HG02943 (cell line): ENCODE measurements around the gene ABCC4.

ENCODE experiments used
- ATAC-seq: cut with Tn5 transposase; IDR thresholded peaks from one replicate; pipeline ENCODE4 v1.9.1; 2021; ENCODE audit warnings: mild to moderate bottlenecking, low read depth, moderate library complexity; ENCODE audit not compliant: unreplicated experiment

The ABCC4 gene

DNA sequence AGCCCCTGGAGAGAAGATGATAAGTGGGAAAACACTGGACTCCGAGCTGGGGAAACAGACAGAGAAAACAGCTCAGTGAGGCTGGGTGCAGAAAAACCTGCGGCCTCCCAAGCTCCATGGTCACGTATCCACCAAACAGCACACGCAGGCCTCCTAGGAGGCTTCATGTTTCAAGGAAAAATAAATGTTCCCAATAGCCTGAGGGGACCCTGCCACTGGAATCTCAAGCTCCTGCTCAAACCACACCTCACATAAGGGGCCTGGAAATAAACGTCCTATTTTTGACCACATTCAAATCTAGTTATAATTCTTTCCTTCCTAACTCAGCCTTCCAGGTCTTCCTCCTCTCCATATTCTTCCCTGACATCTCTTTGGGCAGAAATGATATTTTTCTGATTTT lies 225.7 kb downstream of the ABCC4 start:
- no peak for ATAC-seq

DNA sequence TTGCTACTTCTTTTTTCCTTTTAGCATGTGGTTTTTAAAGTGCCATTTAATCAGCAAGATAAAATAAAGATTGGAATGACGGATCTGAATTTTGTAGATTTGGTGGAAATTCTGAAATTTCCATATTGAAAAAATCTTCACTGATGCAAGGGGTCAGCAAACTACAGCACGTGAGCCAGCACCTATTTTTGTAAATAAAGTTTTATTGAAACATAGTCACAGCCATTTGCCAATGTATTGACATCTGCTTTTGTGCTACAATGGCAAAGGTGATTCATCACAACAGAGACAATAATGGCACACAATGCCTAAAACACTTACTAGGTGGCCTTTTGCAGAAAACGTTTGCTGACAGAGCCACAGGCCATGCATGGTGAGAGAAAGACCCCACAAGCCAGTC lies 226.4 kb downstream of the ABCC4 start:
- ATAC-seq = no peak

DNA sequence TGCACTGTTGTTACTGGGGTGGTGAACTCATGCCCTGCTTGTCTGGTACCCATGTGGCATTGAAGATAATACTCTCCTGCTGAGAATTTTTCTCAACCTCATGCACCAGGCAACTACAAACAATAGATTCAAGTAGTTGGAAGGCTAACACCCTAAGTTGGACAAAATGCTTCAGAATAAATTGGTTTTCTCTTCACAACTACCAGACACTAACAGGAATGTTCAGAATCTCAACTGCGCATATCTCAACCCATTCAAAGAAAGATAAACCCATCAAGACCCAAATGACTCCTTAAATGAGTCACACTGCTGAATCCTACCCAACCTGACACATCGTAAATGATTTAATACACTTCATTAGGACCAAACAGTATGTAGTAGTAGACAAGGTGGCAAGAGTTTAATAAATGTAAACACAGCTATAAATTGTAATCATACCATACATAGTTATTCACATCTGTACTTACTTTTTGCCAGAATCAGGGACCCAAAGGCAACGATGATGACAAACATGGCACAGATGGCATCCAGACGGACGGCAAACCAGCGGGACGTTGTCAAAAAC lies 227.4 kb downstream of the ABCC4 start:
- ATAC-seq = no peak

DNA sequence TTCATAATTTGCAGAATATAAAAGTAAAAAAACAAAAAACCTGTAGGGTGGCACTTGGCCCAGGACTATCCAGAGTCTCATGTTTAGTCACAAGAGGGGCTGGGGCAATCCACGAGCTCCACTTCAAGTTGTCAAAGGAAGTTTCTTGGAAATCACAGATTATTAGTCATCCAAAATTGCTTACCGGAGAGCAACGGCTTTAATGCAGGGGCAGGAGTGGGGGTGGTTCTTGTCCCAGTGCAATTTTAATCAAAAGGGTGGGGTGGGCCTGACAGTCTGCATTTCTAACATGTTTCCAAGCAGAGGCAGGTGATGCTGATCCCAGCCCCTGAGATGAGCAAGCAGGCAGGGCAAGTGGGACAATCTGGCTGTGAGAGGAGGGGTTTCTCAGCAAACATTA lies 233.9 kb downstream of the ABCC4 start:
- no peak for ATAC-seq

DNA sequence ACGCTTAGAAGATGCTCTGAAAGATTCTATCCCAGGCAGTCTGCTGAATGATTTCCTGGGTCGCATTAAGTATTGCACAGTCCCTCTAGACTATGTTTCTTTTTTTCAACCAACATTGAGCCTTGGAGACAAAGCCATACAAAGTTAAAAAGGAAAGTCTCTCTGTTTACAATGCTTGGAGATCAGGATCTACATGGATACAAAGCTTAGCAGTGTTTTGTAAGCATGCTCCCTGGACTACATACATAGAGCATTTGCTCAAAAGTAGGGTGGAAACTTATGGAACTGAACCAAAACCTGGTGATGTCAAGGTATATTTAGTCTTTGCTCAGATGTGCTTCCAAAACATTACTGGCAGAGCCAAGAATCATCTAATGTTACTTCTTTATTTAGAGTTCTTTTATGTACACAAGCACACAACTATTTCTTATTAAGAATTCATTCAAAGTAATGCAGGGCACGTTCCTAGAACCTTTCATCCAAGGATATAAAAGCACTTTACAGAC lies 241.2 kb downstream of the ABCC4 start:
- no peak for ATAC-seq

DNA sequence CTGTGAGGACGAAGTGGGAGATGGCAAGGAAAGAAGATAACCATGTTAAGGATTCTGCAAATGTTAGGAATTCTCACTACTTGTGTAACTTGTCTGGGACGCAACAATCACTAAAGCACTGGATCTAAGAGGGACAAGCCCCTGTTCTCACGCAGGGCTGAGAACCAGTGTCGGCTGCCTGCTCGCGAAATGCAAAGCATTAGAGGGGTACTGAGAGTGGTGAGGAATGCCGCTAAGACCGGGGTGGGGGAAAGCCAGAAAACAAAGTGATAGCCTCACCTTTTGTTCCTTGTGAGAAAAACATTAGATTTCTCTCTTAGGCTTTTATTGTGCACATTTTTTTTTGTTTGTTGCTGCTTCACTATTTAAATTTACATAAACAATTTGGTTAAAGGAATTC lies 241.9 kb downstream of the ABCC4 start:
- no peak for ATAC-seq

DNA sequence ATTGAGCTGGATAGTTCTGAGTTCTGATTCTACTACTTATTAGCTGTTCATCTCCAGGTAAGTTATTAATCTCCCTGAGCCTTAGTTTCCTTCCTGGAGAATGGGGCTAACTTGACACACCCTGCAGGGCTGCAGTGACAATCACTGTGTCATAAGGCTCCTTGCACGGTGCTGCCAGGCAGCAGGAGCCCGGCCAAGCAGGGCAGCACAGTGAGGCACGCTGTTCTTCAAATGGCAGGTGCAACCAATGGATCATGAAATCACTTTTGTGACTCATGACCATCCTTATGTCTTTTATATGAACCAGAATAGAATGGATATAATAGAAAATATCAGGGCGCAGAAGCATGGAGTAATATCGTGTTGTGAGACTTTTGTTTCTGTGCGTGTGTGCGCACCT lies 242.6 kb downstream of the ABCC4 start:
- ATAC-seq = no peak

DNA sequence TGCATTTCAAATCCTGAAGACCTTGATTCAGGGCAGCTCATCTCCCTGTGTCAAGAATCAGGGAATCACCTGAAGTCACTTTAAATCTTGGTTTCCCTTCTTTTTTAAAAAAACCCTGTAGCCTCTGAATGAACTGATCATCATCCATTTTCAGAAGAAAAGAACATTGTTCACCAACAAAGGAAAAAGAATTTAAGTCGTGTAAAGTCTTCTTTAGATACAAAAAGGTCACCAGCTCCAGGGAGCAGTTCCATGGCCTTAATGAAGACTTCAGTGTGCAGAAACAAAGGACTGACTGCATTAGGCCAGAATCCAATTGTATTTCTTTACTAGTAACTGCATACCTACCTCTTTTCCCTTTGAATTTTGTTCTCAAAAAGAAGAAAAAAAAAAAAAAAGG lies 245.0 kb downstream of the ABCC4 start:
- no peak for ATAC-seq

DNA sequence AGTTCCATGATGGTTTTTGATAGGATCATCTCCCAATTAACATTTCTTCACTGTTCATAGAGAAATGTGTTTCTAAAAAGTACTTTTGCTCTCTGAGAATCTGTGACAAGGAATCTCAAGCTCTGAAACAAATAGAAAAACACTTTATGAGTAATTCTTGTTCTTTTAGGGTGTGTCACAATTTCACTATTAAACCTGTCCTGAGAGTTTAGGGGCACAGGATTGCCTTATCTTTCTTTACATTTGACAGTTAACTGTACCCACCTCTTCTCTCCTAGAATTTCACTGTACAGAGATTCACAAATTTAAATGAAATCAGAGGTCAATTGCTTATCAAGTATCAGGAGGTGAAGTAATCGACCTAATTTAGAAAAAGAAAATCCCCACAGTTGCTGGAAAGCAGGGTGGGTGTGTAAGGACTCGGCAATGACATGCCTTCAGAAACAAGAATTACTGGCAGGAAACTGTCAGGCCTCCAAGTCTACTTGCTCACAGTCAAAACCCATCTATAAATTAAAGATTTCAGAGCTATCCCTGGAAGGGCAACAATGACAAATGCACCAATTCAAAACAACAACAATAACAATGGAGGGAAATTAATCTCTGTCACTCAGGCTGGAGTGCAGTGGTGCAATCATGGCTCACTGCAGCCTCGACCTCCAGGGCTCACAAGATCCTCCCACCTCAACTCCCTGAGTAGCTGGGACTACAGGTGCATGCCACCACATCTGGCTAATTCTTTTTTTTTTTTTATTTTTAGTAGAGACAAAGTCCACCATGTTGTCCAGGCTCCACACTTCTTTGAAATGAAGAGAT lies 250.2 kb downstream of the ABCC4 start:
- no peak for ATAC-seq

DNA sequence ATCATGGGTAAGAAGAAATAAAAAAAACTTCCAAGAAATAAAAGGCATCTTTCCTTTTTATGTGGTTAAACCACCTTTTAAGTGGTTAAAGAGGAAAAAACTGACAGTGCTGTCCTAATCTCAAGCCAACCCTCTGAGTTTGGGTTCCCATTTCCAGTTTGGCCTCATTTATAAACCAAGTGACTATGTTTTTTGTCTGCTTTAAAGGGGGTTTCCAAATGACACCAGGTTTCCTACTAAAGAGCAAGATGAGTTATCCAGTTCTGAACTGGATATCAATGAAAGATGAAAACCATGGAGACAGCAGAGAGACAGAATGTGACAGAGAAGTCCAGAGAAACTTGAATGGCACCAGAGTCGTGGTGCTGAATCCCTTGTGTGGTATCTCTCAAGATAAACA lies 251.5 kb downstream of the ABCC4 start:
- no peak for ATAC-seq

DNA sequence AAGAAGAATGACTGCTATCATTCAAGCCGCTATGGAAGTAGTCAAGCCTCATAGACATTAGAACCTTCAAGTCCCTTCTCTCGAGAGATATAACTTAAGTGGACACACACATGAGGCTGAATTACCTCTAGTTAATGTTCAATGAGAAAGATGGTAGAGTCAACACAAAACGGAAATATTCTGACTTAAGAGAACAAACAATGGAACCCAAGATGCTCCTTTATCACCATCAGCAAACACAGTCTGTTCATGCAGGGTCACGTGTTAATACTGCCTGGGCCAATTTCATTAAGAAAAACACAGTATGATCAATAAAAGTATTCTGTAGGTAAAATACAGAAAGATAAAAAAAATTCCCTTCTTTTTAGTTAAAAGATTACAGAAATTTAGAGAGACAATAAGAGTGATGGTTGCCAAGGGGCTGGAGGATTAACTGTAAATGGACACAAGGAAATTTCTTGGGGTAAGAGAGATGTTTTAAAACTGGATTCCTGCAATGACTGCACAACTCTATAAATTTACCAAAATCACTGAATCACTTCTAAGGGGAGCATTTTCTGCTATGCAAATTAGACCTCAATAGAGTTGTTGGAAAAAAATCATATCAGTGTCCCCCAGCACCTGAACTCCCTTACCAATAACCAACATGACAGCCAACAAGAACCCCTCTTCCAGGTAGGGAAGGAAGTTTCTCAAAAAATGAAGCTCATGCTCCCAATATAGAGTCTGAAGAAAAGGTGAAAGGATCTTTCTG lies 256.6 kb downstream of the ABCC4 start:
- no peak for ATAC-seq

DNA sequence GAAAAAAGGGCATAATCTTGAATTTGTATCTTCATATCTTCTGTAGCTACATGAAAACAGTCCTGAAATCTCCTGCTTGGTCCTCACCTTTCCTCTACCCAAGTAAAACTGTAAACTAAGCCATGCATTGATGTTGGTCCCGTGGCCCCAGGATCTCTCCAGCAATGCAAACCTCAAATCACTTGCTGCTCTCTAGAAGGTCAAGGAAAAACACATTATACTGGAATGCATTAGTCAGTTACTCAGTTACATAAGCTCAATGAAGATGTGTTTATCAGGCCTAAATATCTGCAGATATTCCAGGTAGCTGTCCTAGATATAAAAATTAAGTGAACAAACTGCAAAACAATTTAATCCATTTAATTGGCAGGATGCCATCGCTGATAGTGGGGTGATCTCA lies 261.8 kb downstream of the ABCC4 start:
- no peak for ATAC-seq

DNA sequence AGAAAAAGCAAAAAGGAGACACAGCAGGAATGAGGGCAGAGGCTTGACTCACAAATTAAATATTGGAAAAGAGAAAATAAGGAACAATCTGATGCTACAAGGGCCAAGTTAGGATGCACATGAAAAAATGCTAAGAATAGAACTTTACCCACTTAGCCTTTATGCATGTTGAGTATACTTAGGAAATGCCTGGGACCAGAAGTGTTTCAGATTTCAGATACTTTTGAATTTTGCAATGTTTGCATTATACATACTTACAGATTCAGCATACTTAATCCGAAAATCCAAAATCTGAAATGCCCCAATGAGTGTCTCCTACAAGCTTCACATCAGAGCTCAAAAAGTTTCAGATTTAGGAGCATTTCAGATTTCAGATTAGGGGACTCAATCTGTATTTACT lies 262.3 kb downstream of the ABCC4 start:
- no peak for ATAC-seq

DNA sequence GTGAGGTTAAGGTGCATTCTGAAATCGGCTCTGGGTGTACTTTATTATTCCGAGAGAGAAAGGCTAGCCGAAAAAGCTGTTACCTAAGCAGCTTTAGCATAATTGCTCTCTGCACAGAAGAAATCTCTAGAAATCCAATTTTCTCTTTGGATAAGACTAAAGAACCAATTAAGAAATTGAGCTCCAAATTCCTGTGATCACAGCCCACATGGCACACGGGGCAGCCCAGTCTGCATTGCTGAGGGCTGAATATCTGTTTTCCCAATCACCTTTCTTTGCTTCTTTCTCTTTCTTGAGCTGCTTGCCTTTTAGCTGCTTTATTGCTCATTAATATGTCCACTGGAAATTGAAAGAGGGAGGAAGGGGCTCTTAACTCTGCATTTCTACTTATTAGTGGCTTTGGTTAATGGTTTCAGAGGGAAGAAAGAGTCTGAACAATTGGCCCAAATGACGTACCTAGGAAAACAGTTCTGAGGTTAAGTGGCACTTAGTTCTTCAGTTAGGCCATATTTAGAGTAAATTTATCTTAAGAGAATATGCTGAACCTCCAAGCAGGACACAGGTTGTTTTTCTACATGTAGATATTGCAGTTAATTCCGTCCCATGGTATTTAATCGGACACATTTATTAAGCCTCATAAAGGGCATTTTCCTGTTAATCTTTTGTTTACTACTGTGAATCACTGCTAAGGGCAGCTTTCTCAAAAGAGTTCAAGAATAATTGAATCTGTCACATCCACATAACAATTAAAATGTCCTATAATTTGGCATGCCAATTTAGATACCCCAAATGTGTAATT lies 265.7 kb downstream of the ABCC4 start:
- no peak for ATAC-seq

DNA sequence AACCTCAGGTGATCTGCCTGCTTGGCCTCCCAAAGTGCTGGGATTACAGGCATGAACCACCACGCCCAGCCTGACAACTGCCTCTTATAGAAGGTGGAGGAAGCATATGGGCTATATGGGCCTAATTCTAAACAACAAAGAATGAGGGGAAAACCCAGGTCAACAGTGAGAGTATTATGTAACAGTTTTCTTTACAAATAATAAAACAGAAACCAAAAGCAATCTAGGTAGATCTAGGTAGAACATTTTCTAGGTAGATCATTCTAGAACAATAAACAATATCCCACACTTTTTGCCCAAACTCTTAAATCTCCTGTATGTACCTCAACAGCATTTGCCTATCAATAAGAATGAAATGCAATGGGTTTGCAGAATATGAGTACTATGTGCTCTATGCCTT lies 267.4 kb downstream of the ABCC4 start:
- ATAC-seq = no peak

DNA sequence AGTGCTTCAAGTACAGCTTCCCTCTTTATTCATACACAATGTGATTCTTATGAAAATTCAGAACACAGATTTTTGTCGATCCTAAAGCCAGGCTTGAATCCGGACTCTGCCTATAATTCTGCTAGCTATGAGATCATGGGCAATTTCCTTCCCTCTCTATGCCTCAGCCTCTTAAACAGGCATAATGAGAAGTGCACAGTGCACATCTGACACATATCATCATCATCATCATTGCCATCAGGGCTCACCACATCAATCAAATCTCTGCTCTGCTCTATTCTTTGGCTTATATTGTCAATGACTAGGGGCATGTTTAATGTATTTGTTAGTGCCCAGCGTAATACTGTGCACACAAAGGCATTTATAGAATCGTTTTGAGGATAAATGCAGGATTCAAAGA lies 269.1 kb downstream of the ABCC4 start:
- no peak for ATAC-seq

DNA sequence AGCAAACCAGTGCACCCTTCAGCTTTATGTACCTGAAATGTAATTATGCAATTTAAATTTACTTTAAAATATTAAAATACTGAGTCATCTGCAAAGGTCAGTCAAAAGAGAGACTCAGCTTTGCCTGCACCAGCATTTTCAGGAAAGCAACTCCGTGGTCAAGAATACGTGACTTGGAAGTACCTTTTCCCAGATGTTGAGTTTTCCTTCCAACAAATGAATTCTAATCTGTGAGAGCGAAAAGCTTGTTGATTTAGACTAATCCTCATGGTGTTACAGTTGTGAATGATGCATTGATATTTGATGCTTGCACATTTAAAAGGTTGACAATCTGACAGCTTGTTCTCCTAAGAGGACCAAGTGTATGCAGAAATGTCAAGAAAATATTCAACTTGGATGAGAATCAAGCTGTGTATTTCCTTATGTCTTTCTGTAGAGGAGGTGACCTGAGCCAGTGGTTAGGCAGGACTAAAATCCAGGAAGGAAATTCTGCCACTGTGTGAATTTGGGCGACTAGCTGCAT lies 270.4 kb downstream of the ABCC4 start:
- no peak for ATAC-seq

DNA sequence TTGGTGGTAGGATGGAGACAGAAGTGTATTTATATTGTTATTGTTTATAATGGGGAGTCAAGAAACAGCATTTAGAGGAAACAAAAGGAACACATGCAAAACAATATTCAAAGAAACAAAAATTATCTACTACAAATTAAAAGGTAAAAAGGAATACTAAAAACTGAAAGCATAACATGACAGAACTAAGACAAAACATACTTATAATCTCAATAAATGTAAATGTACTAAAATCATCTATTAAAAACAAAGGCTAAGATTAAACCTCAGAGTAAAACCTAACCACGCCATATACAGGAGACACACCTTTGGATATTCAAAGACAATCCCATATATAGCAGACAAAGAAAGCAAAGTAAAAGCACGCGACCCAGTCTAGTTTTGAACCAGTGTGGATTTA lies 273.6 kb downstream of the ABCC4 start:
- no peak for ATAC-seq

DNA sequence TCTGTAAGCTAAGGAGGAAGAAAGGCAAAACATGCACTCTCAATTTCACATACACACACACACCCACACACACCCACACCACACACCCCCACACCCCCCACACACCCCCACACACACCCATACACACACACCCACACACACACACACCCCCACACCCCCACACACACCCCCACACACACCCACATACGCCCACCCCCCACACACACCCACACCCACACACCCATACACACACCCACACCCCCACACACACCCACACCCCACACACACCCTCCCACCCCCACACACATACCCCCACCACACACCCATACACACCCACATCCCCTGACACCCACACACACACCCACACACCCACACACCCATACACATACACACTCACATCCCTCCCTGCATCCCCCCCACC lies 276.1 kb downstream of the ABCC4 start:
- ATAC-seq = no peak

DNA sequence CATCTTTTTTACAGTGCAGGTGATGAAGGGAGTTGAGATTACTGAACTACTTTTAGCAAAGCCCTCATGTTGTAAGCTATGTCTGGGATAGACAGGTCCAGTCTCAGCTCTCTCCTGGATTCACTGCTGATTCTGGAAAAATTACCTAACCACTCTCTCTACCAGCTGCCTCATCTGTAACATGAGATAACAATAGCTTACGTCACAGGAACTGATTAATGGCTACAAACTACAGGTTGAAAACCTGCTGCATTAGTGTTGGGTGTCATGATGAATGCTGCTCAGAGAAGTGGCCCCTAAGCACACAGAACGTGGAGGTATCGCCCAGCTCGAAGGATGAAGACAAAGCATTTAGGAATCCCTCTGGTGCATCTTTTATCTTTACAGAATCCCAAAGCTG lies 277.8 kb downstream of the ABCC4 start:
- no peak for ATAC-seq
